H1 (cell line): ENCODE measurements around the gene SLC16A2. TPM values are rescaled to one million over a fixed set of nuclear protein-coding genes. Genes with fewer than 3 reads are reported as not detected.

Experiments
- BACH1 ChIP-seq: IDR thresholded peaks from 2 replicates; pipeline ENCODE4 v1.6.1; 2012; ENCODE audit warnings: low read length, improper control_type of control experiment
- CHD7 ChIP-seq: fragments of 300-600 bp; sonication (generic); IDR thresholded peaks from 2 replicates; pipeline ENCODE4 v1.7.1; 2012; ENCODE audit warnings: low read length, moderate library complexity, mild to moderate bottlenecking, inconsistent platforms; ENCODE audit not compliant: insufficient replicate concordance
- NRF1 ChIP-seq: IDR thresholded peaks from 2 replicates; pipeline ENCODE4 v1.6.1; 2011; ENCODE audit warnings: mild to moderate bottlenecking, low read depth, low read length, improper control_type of control experiment
- RFX5 ChIP-seq: IDR thresholded peaks from 2 replicates; pipeline ENCODE4 v1.6.1; 2011; ENCODE audit warnings: low read depth, low read length, improper control_type of control experiment, borderline replicate concordance
- SP2 ChIP-seq: IDR thresholded peaks from 2 replicates; pipeline ENCODE4 v1.6.1; 2012; ENCODE audit warnings: mild to moderate bottlenecking, low read length, inconsistent platforms
- TAF1 ChIP-seq: IDR thresholded peaks from 2 replicates; pipeline ENCODE4 v1.6.1; 2011; ENCODE audit warnings: mild to moderate bottlenecking, low read depth, low read length
- YY1 ChIP-seq: IDR thresholded peaks from 2 replicates; pipeline ENCODE4 v1.6.1; 2011; ENCODE audit warnings: low read depth, mild to moderate bottlenecking, low read length
- polyA plus RNA-seq, 7 experiments: library from polyadenylated mRNA; depleted of rRNA in 3 of 7; stranded (reverse) in 5 of 7; unstranded in 2 of 7; fragments of >200 nt in 5 of 7; fragments of 200-250 nt in 2 of 7; gene quantifications; 1 replicate in 5 of 7; 2 replicates in 1 of 7; 4 replicates in 1 of 7; pipeline versions ENCODE4 v1.2.1 to v1.2.3, GENCODE V29; 2011 to 2013; ENCODE audit warnings: missing spikeins in 2 of 7, mixed read lengths in 2 of 7
- total RNA-seq: library from RNA; stranded (reverse); fragmentation: NEBNext Ultra II Directional; extraction: Animal tissue kit (Norgen Biotek cat#: 25700); gene quantifications from 2 replicates; pipeline ENCODE4 v1.2.1, GENCODE V29; 2021
- TF ChIP-seq, protein P1 (sequence below): IDR thresholded peaks from 2 replicates; pipeline ENCODE4 v1.6.1; 2012; ENCODE audit warnings: inconsistent platforms

Gene SLC16A2
- total and polyA plus RNA-seq, 2 of the 8 experiments (the other 6 are each of a cell fraction or from before 2014, with no cell fraction given): 24.4 to 32.2 TPM

GRCh38 chrX:74534569-74535038 is 113.3 kb downstream of the SLC16A2 start (continued):
- TF ChIP-seq CHD7 (no peak), YY1 (no peak), BACH1 (no peak), RFX5 (no peak), NRF1 (no peak), TAF1 (no peak), SP2 (no peak)
- TF ChIP-seq, protein P1, sequence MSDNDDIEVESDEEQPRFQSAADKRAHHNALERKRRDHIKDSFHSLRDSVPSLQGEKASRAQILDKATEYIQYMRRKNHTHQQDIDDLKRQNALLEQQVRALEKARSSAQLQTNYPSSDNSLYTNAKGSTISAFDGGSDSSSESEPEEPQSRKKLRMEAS: no peak
